Endodermal cell (in vitro differentiated cells): ENCODE measurements around the gene ARHGAP10. TPM values are rescaled to one million over a fixed set of nuclear protein-coding genes. Genes with fewer than 3 reads are reported as not detected.

ENCODE experiments used
- DNase-seq: peaks from one replicate; pipeline ENCODE4 v3.0.0-alpha.2; 2017
- H3K27ac ChIP-seq: 2 replicates; pipeline ENCODE4 v1.5.1; 2013; ENCODE audit warnings: mild to moderate bottlenecking, low read depth, low read length, moderate library complexity
- H3K27me3 ChIP-seq: 2 replicates; pipeline ENCODE4 v1.6.1; 2013; ENCODE audit warnings: mild to moderate bottlenecking, low read length, moderate library complexity; ENCODE audit not compliant: insufficient read depth, control insufficient read depth, poor library complexity, severe bottlenecking
- H3K36me3 ChIP-seq: 2 replicates; pipeline ENCODE4 v1.7.0; 2013; ENCODE audit warnings: mild to moderate bottlenecking, low read length, moderate library complexity; ENCODE audit not compliant: control insufficient read depth, insufficient read depth
- H3K4me1 ChIP-seq: one replicate; pipeline ENCODE4 v1.7.0; 2013; ENCODE audit warnings: low read length; ENCODE audit not compliant: control insufficient read depth, insufficient read depth
- H3K4me3 ChIP-seq: 2 replicates; pipeline ENCODE4 v1.5.1; 2013; ENCODE audit warnings: mild to moderate bottlenecking, low read length, moderate library complexity
- H3K9ac ChIP-seq: 2 replicates; pipeline ENCODE4 v1.6.1; 2013; ENCODE audit warnings: mild to moderate bottlenecking, low read length, moderate library complexity; ENCODE audit not compliant: poor library complexity, severe bottlenecking; ENCODE audit errors: extremely low read depth
- H3K9me3 ChIP-seq: 2 replicates; pipeline ENCODE4 v1.6.1; 2013; ENCODE audit warnings: mild to moderate bottlenecking, low read length, moderate library complexity; ENCODE audit not compliant: control insufficient read depth
- H3K27ac Mint-ChIP-seq: 2 replicates; pipeline ENCODE4 v1.8.0; 2020; ENCODE audit warnings: mixed read lengths
- H3K27me3 Mint-ChIP-seq: 2 replicates; pipeline ENCODE4 v1.8.0; 2021; ENCODE audit warnings: mild to moderate bottlenecking, mixed read lengths; ENCODE audit not compliant: insufficient read depth
- H3K36me3 Mint-ChIP-seq: 2 replicates; pipeline ENCODE4 v1.8.0; 2020; ENCODE audit warnings: low read depth, mixed read lengths
- H3K4me1 Mint-ChIP-seq: 2 replicates; pipeline ENCODE4 v1.8.0; 2020; ENCODE audit warnings: mixed read lengths
- H3K4me3 Mint-ChIP-seq: 2 replicates; pipeline ENCODE4 v1.8.0; 2020; ENCODE audit warnings: mild to moderate bottlenecking, moderate library complexity, mixed read lengths
- H3K9me3 Mint-ChIP-seq: 2 replicates; pipeline ENCODE4 v1.8.0; 2020; ENCODE audit warnings: mild to moderate bottlenecking, mixed read lengths
- CTCF ChIP-seq: fragments of 200-600 bp; sonication (generic); conservative IDR thresholded peaks from 2 replicates; pipeline ENCODE4 v1.5.0; 2021; ENCODE audit warnings: antibody characterized with exemption, mild to moderate bottlenecking
- WGBS, 2 experiments: methylation state at CpG; one replicate each; pipeline versions ENCODE4 v1.1.5 to v1.1.7; 2013; ENCODE audit warnings: missing lambda C conversion rate in 2 of 2, mixed read lengths in 1 of 2; ENCODE audit not compliant: insufficient coverage in 1 of 2, insufficient read length in 1 of 2; 5-methylcytosine and 5-hydroxymethylcytosine counted together
- total RNA-seq, 2 donors: library from RNA; stranded (reverse); fragmentation: NEBNext Ultra II Directional in 1 of 2; extraction: Animal tissue kit (Norgen Biotek cat#: 25700) in 1 of 2; gene quantifications; 2 replicates in 1 of 2; 3 replicates in 1 of 2; pipeline ENCODE4 v1.2.1, GENCODE V29; 2021

Gene ARHGAP10
- total RNA-seq, 2 donors from 2014 or later = 9.1 to 11.8 TPM

DNA sequence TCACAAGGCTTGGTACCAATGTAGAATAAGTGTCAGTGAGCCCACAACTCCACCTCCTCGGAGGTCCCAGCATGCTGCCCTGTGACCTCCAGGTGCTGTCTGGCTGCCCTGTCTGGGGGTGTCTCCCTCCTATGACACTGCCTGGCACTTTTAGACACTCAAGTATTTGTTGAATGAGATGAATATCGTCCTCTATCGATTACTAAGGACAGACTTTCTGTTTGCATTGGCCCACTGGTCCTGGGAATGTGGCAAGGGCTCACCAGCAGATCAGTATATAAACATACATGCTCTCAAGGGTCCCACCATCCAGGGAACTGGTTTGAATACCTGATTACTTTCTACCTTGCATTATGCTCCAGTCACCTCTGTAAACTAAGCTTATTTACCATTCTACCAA is 377.3 kb downstream of the ARHGAP10 start:
- Histone ChIP-seq H3K9ac (no peak overlapping the region), H3K9me3 (no peaks in the 10 kb centered on the region), H3K36me3 (no peaks in the 10 kb centered on the region), H3K27ac (no peak overlapping the region), H3K27me3 (no peaks in the 10 kb centered on the region), H3K4me3 (no peak overlapping the region), H3K4me1 (no peaks in the 10 kb centered on the region)
- Mint-ChIP-seq H3K4me1 (peaks cover 2% of the 10 kb centered on the region), H3K27ac (no peak overlapping the region), H3K4me3 (no peak overlapping the region), H3K27me3 (peaks cover 1% of the 10 kb centered on the region), H3K9me3 (peaks cover 26% of the 10 kb centered on the region), H3K36me3 (peaks cover 4% of the 10 kb centered on the region)
- TF ChIP-seq CTCF = no peak
- 89% methylated on average over 3 of the region's 3 CpGs; no CpG with 5 or more reads in 1 of the 2 experiments for WGBS, 2 experiments
- no peak for DNase-seq

- H3K27ac Mint-ChIP-seq = no peak overlapping the region
- H3K27me3 Mint-ChIP-seq = peaks cover 1% of the 10 kb centered on the region
- no peak overlapping the region for H3K27ac ChIP-seq
- peaks cover 24% of the 10 kb centered on the region for H3K9me3 Mint-ChIP-seq
- peaks cover 2% of the 10 kb centered on the region for H3K4me1 Mint-ChIP-seq
- DNase-seq = no peak
- TF ChIP-seq CTCF = no peak
- WGBS, 2 experiments = 89 to 99% methylated on average over 3 of the region's 3 CpGs
- no peaks in the 10 kb centered on the region for H3K36me3 ChIP-seq
- H3K4me3 Mint-ChIP-seq = no peak overlapping the region
- H3K4me3 ChIP-seq = no peak overlapping the region
- H3K27me3 ChIP-seq = no peaks in the 10 kb centered on the region
- H3K9me3 ChIP-seq = no peaks in the 10 kb centered on the region
- H3K9ac ChIP-seq = no peak overlapping the region
- H3K36me3 Mint-ChIP-seq = peaks cover 4% of the 10 kb centered on the region
- no peaks in the 10 kb centered on the region for H3K4me1 ChIP-seq
Measured at GRCh38 chr4:148110169-148110568, 378.3 kb downstream of the ARHGAP10 start.

- H3K27ac Mint-ChIP-seq = no peak overlapping the region
- H3K27me3 ChIP-seq = no peaks in the 10 kb centered on the region
- no peak overlapping the region for H3K9ac ChIP-seq
- no peak for TF ChIP-seq CTCF
- H3K27me3 Mint-ChIP-seq = no peaks in the 10 kb centered on the region
- no peaks in the 10 kb centered on the region for H3K36me3 Mint-ChIP-seq
- no peak overlapping the region for H3K27ac ChIP-seq
- peaks cover 3% of the 10 kb centered on the region for H3K9me3 Mint-ChIP-seq
- no peak for DNase-seq
- no peaks in the 10 kb centered on the region for H3K9me3 ChIP-seq
- WGBS, 2 experiments = 90 to 91% methylated on average over 2 to 4 of the region's 4 CpGs
- H3K4me3 Mint-ChIP-seq = no peak overlapping the region
- no peaks in the 10 kb centered on the region for H3K4me1 ChIP-seq
- no peak overlapping the region for H3K4me3 ChIP-seq
- H3K4me1 Mint-ChIP-seq = peaks cover 2% of the 10 kb centered on the region
- H3K36me3 ChIP-seq = no peaks in the 10 kb centered on the region
Measured at GRCh38 chr4:148112231-148112982, 380.5 kb downstream of the ARHGAP10 start.
